ENCODE data around the gene MLPH. TPM values are rescaled to one million over a fixed set of nuclear protein-coding genes. Genes with fewer than 3 reads are reported as not detected.

The MLPH gene
- total and polyA plus RNA-seq, 7 experiments from 2014 or later: not detected

DNA sequence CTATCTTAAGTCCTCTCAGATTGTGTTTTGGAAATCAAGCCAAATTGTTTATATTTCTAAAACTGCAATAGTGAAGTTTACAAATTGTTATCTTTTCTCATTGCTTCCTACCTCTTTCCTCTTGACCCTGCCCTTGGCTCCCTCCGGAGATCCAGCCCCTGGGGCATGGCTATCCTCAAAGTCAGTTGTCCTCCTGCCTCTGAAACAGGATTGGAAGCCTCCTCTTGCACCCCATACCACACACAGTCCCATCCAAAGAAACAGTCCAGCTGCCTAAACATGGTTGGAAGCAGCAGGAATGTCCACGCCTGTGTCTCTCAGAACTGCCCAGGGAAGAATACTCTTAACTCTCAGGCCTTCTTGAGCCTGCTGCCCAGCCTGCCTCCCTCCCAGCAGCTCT lies 43.0 kb upstream of the MLPH start:
- no peak overlapping the region for H3K27ac ChIP-seq (ENCODE audit: low read depth, low read length)
- Mint-ChIP-seq H3K4me1 (peaks cover 29 to 67% (median 55%) of the 10 kb centered on the region in 7 donors), H3K36me3 (no peaks in the 10 kb centered on the region)

GRCh38 chr2:237445611-237446337 lies 41.3 kb upstream of the MLPH start:
- H3K4me1 Mint-ChIP-seq: peaks cover 26 to 63% (median 52%) of the 10 kb centered on the region in 7 donors
- Histone ChIP-seq H3K27ac (ENCODE audit: low read depth, low read length) (no peak overlapping the region), H3K36me3 (ENCODE audit: control insufficient read depth in 2 of 3, insufficient read depth in 3 of 3, low read length in 3 of 3) (no peaks in the 10 kb centered on the region), H3K27me3 (ENCODE audit: control insufficient read depth in 2 of 2, insufficient read depth in 2 of 2, low read length in 2 of 2) (no peaks in the 10 kb centered on the region), H3K4me3 (ENCODE audit: low read length) (no peak overlapping the region), H3K4me1 (ENCODE audit: control insufficient read depth in 2 of 2, insufficient read depth in 2 of 2, low read length in 2 of 2) (peaks cover 6 to 22% of the 10 kb centered on the region in 2 donors), H3K9me3 (ENCODE audit: control insufficient read depth in 2 of 3, low read length in 3 of 3) (no peaks in the 10 kb centered on the region)
- no peaks in the 10 kb centered on the region for H3K27me3 Mint-ChIP-seq
- no peaks in the 10 kb centered on the region for H3K36me3 Mint-ChIP-seq
- H3K9me3 Mint-ChIP-seq: peaks cover 0 to 2% (median 0%) of the 10 kb centered on the region in 11 donors
- intact Hi-C loops (cut with micrococcal nuclease): no loop called here
- no peak overlapping the region for H3K4me3 Mint-ChIP-seq
- no peak for ATAC-seq
- POLR2A ChIA-PET: interaction anchor here (1.7 to 2.2 kb wide), 2 partner anchors 12 to 13 kb away, joined by 7 to 9 read pairs; no protein-coding TSS in a partner anchor
- CTCF ChIA-PET: no interaction called here
- no peak for DNase-seq
- H3K27ac Mint-ChIP-seq: peak overlapping the region in 1 of 9 donors; percentile 25

More for the DNA sequence above, 43.0 kb upstream of the MLPH start:
- DNase-seq (no peak), ATAC-seq (no peak)
- ChIA-PET CTCF (interaction anchor here (4.6 kb wide), 1 partner anchor 24 kb away, joined by 40 read pairs; no protein-coding TSS in a partner anchor), POLR2A (interaction anchor here (1.2 kb wide), 1 partner anchor 9 kb away, joined by 5 read pairs; no protein-coding TSS in a partner anchor)
- Histone ChIP-seq H3K4me1 (ENCODE audit: control insufficient read depth in 2 of 2, insufficient read depth in 2 of 2, low read length in 2 of 2) (peaks cover 10 to 28% of the 10 kb centered on the region in 2 donors), H3K9me3 (ENCODE audit: control insufficient read depth in 2 of 3, low read length in 3 of 3) (no peaks in the 10 kb centered on the region), H3K27me3 (ENCODE audit: control insufficient read depth in 2 of 2, insufficient read depth in 2 of 2, low read length in 2 of 2) (no peaks in the 10 kb centered on the region), H3K4me3 (ENCODE audit: low read length) (no peak overlapping the region), H3K36me3 (ENCODE audit: control insufficient read depth in 2 of 3, insufficient read depth in 3 of 3, low read length in 3 of 3) (no peaks in the 10 kb centered on the region)
- Mint-ChIP-seq H3K27ac (peak overlapping the region in 3 of 9 donors; percentile 8 to 91 (median 44)), H3K9me3 (peaks cover 0 to 2% (median 0%) of the 10 kb centered on the region in 11 donors), H3K4me3 (peak overlapping the region in 1 of 10 donors; percentile 45), H3K27me3 (no peaks in the 10 kb centered on the region)
- intact Hi-C loops (cut with micrococcal nuclease): no loop called here

- no peaks in the 10 kb centered on the region for H3K27me3 ChIP-seq (ENCODE audit: control insufficient read depth in 2 of 2, insufficient read depth in 2 of 2, low read length in 2 of 2)
- ATAC-seq (no peak), DNase-seq (no peak)
- H3K27ac ChIP-seq (ENCODE audit: low read depth, low read length): no peak overlapping the region
- H3K27ac Mint-ChIP-seq: peak overlapping the region in 1 of 9 donors; percentile 30
- H3K4me1 ChIP-seq (ENCODE audit: control insufficient read depth in 2 of 2, insufficient read depth in 2 of 2, low read length in 2 of 2): peaks cover under 1 to 16% of the 10 kb centered on the region in 2 donors
- H3K27me3 Mint-ChIP-seq: no peaks in the 10 kb centered on the region
- CTCF ChIA-PET: no interaction called here
- H3K4me3 Mint-ChIP-seq: no peak overlapping the region
- intact Hi-C loops (cut with micrococcal nuclease): no loop called here
- peaks cover 21 to 62% (median 47%) of the 10 kb centered on the region in 7 donors for H3K4me1 Mint-ChIP-seq
- H3K9me3 ChIP-seq (ENCODE audit: control insufficient read depth in 2 of 3, low read length in 3 of 3): no peaks in the 10 kb centered on the region
- no peaks in the 10 kb centered on the region for H3K36me3 Mint-ChIP-seq
- no peaks in the 10 kb centered on the region for H3K36me3 ChIP-seq (ENCODE audit: control insufficient read depth in 2 of 3, insufficient read depth in 3 of 3, low read length in 3 of 3)
- peaks cover 0 to 2% (median 0%) of the 10 kb centered on the region in 11 donors for H3K9me3 Mint-ChIP-seq
- H3K4me3 ChIP-seq (ENCODE audit: low read length): no peak overlapping the region
- POLR2A ChIA-PET: interaction anchor here (1.7 to 2.2 kb wide), 2 partner anchors 12 to 13 kb away, joined by 7 to 9 read pairs; no protein-coding TSS in a partner anchor
These were observed 40.7 kb upstream of the MLPH start for GRCh38 chr2:237446338-237446665.

DNA sequence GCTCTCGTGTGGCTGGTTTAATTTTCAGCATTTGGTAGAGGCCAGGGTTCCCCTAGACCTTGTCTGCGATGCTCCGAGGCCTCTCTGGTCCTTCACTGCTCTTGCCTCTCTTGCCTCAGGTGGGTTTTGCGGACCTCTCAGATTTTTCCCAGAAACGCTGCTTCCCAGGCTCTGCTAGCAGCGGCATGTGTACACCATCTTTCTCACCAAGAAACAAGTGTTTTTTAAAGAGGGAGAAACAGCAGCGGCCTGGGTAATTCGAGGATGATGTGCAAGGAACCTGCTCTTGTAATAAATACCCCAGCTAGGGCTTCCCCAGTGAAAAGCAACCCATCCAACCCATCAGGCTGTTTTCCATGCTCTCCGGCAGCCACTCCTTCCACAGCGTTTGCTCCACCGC lies 39.6 kb upstream of the MLPH start:
- Mint-ChIP-seq H3K27ac (peak overlapping the region in 2 of 9 donors; percentile 25 to 31), H3K9me3 (peaks cover 0 to 2% (median 0%) of the 10 kb centered on the region in 11 donors), H3K27me3 (no peaks in the 10 kb centered on the region), H3K4me1 (peaks cover 11 to 50% (median 36%) of the 10 kb centered on the region in 7 donors), H3K36me3 (no peaks in the 10 kb centered on the region), H3K4me3 (no peak overlapping the region)
- ChIA-PET CTCF (interaction anchor here (1.0 to 1.7 kb wide), 3 partner anchors 9 to 33 kb away, joined by 3 to 6 read pairs (median 5); partner anchors contain the start of gene COL6A3), POLR2A (no interaction called here)
- H3K27me3 ChIP-seq (ENCODE audit: control insufficient read depth in 2 of 2, insufficient read depth in 2 of 2, low read length in 2 of 2): no peaks in the 10 kb centered on the region
- no peak overlapping the region for H3K27ac ChIP-seq (ENCODE audit: low read depth, low read length)
- H3K4me1 ChIP-seq (ENCODE audit: control insufficient read depth in 2 of 2, insufficient read depth in 2 of 2, low read length in 2 of 2): peaks cover 0 to 5% of the 10 kb centered on the region in 2 donors
- no peaks in the 10 kb centered on the region for H3K9me3 ChIP-seq (ENCODE audit: control insufficient read depth in 2 of 3, low read length in 3 of 3)
- intact Hi-C loops (cut with micrococcal nuclease): no loop called here
- no peak overlapping the region for H3K4me3 ChIP-seq (ENCODE audit: low read length)
- no peak for DNase-seq
- no peaks in the 10 kb centered on the region for H3K36me3 ChIP-seq (ENCODE audit: control insufficient read depth in 2 of 3, insufficient read depth in 3 of 3, low read length in 3 of 3)
- ATAC-seq: no peak

DNA sequence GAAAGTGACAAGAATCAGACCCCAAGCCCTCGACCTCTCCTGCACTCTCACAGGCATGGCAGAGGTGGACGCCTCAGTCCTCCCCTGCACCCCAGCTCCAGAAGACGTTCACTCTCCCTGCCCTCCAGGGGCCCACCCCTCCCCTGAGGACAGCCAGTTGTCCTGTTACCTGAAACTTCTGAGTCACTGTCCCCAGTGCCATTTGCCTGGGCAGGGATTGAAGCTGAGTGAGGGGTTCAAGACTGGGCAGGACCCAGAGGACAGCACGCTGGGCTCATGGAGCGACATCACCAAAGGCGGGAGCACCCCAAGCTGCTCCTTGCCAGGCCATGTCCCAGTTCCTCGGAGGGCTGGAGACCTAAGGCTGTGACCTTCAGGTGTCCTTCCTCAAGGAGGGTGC lies 38.9 kb upstream of the MLPH start:
- DNase-seq (no peak), ATAC-seq (no peak)
- Histone ChIP-seq H3K4me3 (ENCODE audit: low read length) (no peak overlapping the region), H3K27ac (ENCODE audit: low read depth, low read length) (no peak overlapping the region), H3K9me3 (ENCODE audit: control insufficient read depth in 2 of 3, low read length in 3 of 3) (no peaks in the 10 kb centered on the region), H3K4me1 (ENCODE audit: control insufficient read depth in 2 of 2, insufficient read depth in 2 of 2, low read length in 2 of 2) (no peaks in the 10 kb centered on the region), H3K27me3 (ENCODE audit: control insufficient read depth in 2 of 2, insufficient read depth in 2 of 2, low read length in 2 of 2) (no peaks in the 10 kb centered on the region), H3K36me3 (ENCODE audit: control insufficient read depth in 2 of 3, insufficient read depth in 3 of 3, low read length in 3 of 3) (no peaks in the 10 kb centered on the region)
- Mint-ChIP-seq H3K4me1 (peaks cover 8 to 43% (median 29%) of the 10 kb centered on the region in 7 donors), H3K9me3 (peaks cover 0 to 2% (median 0%) of the 10 kb centered on the region in 11 donors), H3K27me3 (no peaks in the 10 kb centered on the region), H3K4me3 (no peak overlapping the region), H3K27ac (peak overlapping the region in 2 of 9 donors; percentile 25 to 68), H3K36me3 (no peaks in the 10 kb centered on the region)
- ChIA-PET CTCF (interaction anchor here (1.0 to 1.7 kb wide), 2 partner anchors 27 to 34 kb away, joined by 5 to 6 read pairs; partner anchors contain the start of gene COL6A3), POLR2A (no interaction called here)
- intact Hi-C loops (cut with micrococcal nuclease): no loop called here

- H3K27ac ChIP-seq (ENCODE audit: low read depth, low read length): no peak overlapping the region
- intact Hi-C loops (cut with micrococcal nuclease): no loop called here
These were observed 38.4 kb upstream of the MLPH start for GRCh38 chr2:237448626-237449025.

More at GRCh38 chr2:237448626-237449025, 38.4 kb upstream of the MLPH start:
- Histone ChIP-seq H3K9me3 (ENCODE audit: control insufficient read depth in 2 of 3, low read length in 3 of 3) (no peaks in the 10 kb centered on the region), H3K4me1 (ENCODE audit: control insufficient read depth in 2 of 2, insufficient read depth in 2 of 2, low read length in 2 of 2) (no peaks in the 10 kb centered on the region), H3K4me3 (ENCODE audit: low read length) (no peak overlapping the region), H3K27me3 (ENCODE audit: control insufficient read depth in 2 of 2, insufficient read depth in 2 of 2, low read length in 2 of 2) (no peaks in the 10 kb centered on the region), H3K36me3 (ENCODE audit: control insufficient read depth in 2 of 3, insufficient read depth in 3 of 3, low read length in 3 of 3) (no peaks in the 10 kb centered on the region)
- DNase-seq (no peak), ATAC-seq (no peak)
- H3K27ac Mint-ChIP-seq: peak overlapping the region in 1 of 9 donors; percentile 68
- ChIA-PET POLR2A (interaction anchor here (0.7 kb wide), 1 partner anchor 11 kb away, joined by 3 read pairs; no protein-coding TSS in a partner anchor), CTCF (interaction anchor here (0.9 to 1.7 kb wide), 2 partner anchors 27 to 123 kb away, joined by 3 to 6 read pairs; no protein-coding TSS in a partner anchor)
- H3K27me3 Mint-ChIP-seq: no peaks in the 10 kb centered on the region
- no peak overlapping the region for H3K4me3 Mint-ChIP-seq
- H3K4me1 Mint-ChIP-seq: peaks cover 8 to 41% (median 26%) of the 10 kb centered on the region in 7 donors
- peaks cover 0 to 2% (median 0%) of the 10 kb centered on the region in 11 donors for H3K9me3 Mint-ChIP-seq
- H3K36me3 Mint-ChIP-seq: no peaks in the 10 kb centered on the region
